Dermis microvascular lymphatic vessel endothelial cell (primary cell): ENCODE results near the gene CSE1L. TPM values are rescaled to one million over a fixed set of nuclear protein-coding genes. Genes with fewer than 3 reads are reported as not detected.
"Not testable (repeated sequence)": the region's sequence is repeated elsewhere in the genome, so short reads cannot be mapped to it uniquely, and the experiment has no call there.

Source experiments
- DNase-seq, 2 donors: peaks; one replicate each; pipeline versions ENCODE4 v3.0.0 to v3.0.0-alpha.2; 2010; ENCODE audit warnings: low read depth in 2 of 2
- total RNA-seq: library from RNA; depleted of rRNA; stranded (reverse); fragments of >200 nt; gene quantifications from 2 replicates; pipeline ENCODE4 v1.2.1, GENCODE V29; 2014

CSE1L gene
- total RNA-seq, 1 donor from 2014 or later = 82.3 TPM

DNA sequence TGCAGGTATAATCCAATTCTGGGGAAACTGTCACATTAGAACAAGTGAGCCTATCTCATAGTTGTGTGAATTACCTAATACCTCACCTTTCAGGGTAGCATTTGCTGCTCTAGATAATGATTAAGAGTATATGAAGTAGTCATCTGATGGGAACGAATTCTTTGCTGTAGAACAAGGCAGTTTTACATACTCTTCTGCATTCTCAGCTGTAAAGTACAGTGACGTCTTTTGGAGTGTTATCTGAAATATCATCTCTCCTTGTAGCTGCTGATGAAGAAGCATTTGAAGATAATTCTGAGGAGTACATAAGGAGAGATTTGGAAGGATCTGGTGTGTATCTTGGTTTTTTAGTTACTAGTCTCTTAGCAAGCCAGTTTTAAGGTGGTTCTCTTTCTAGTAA is 28.4 kb downstream of the CSE1L start:
- DNase-seq = no peak

GRCh38 chr20:49078310-49078709 is 32.2 kb downstream of the CSE1L start:
- no peak for DNase-seq

DNA sequence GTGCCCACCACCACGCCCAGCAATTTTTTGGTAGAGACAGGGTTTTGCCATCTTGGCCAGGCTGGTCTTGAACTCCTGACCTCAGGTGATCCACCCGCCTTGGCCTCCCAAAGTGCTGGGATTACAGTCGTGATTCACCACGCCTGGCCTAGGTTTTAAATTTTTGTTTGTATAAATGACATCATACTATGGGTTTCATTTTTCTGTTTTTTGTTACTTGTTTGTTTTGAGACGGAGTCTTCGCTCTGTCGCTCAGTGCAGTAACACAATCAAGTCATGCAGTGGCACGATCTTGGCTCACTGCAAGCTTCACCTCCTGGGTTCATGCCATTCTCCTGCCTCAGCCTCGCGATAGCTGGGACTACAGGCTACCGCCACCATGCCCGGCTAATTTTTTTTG is 36.2 kb downstream of the CSE1L start:
- not testable (repeated sequence) for DNase-seq

DNA sequence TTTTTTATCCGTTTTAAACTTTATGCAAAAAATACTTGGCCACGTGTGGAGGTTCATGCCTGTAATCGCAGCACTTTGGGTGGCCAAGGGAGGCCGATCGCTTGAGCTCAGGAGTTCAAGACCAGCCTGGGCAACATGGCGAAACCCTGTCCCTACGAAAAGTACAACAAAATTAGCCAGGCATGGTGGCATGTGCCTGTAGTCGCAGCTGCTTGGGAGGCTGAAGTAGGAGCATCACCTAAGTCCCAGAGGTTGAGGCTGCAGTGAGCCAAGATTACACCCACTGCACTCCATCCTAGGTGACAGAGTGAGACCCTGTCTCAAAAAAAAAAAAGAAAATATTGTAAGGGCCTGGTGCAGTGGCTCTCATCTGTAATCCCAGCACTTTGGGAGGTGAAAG is 45.0 kb downstream of the CSE1L start:
- DNase-seq = no peak

DNA sequence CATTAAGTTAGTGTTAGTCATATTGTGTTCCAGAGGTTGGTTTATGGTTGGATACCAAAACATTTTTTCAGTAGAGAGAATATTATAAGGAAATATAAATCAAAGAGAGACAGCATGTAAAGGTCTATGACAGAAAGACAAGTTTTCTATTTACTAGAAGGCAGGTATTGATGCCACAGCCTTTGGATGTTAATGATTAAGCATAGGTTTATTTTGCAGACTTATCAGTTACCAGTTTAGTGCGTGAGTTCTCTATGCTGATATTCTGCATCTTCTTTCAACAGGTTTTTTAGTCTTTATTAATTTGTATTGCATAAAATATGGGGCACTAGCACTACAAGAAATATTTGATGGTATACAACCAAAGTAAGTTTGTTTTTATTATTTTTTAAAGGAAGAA is 45.6 kb downstream of the CSE1L start:
- DNase-seq = no peak

DNA sequence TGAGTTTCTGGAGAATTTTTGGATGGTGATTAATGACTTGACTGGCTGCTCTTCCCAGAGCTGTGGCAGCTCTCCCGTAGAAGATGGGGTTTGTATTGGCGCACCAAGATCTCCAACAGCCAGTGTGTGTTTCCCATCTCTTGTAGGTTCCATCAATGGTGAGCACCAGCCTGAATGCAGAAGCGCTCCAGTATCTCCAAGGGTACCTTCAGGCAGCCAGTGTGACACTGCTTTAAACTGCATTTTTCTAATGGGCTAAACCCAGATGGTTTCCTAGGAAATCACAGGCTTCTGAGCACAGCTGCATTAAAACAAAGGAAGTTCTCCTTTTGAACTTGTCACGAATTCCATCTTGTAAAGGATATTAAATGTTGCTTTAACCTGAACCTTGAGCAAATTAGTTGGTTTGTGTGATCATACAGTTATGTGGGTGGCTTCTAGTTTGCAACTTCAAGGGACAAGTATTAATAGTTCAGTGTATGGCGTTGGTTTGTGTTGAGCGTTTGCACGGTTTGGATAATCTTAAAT is 50.2 kb downstream of the CSE1L start:
- peak in 1 of 2 donors; percentile 51 for DNase-seq

DNA sequence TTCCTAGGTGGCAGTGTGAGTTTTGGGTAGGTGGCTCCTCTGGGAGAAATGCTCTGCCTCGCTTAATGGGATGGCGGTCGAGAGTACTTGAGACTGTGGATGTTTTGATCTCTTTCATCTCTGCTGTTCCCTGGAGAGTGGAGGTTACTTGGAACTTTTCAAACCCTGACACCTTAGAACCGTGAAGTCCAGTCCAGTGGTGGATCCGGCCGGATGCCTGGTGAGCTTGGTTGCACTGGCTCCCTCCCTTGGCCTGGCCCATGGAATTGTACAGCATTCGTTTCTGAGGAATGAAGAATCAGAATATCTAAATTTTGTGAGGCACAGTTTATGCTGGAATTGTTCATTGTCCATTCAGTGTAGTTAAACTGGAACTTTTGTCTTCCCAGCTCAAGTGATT is 51.0 kb downstream of the CSE1L start:
- DNase-seq = no peak

GRCh38 chr20:49098136-49098535 is 52.0 kb downstream of the CSE1L start:
- no peak for DNase-seq

- no peak for DNase-seq
Observed at GRCh38 chr20:49099011-49099410, 52.9 kb downstream of the CSE1L start.

DNA sequence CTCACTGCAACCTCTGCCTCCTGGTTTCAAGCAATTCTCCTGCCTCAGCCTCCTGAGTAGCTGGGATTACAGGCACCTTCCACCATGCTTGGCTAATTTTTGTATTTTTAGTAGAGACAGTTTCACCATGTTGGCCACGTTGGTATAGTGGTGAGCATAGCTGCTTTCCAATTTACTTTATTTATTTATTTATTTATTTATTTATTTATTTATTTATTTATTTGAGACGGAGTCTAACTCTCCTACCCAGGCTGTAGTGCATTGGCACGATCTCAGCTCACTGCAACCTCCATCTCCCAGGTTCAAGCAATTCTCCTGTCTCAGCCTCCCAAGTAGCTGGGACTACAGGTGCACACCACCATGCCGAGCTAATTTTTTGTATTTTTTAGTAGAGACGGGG is 54.2 kb downstream of the CSE1L start:
- not testable (repeated sequence) for DNase-seq

DNA sequence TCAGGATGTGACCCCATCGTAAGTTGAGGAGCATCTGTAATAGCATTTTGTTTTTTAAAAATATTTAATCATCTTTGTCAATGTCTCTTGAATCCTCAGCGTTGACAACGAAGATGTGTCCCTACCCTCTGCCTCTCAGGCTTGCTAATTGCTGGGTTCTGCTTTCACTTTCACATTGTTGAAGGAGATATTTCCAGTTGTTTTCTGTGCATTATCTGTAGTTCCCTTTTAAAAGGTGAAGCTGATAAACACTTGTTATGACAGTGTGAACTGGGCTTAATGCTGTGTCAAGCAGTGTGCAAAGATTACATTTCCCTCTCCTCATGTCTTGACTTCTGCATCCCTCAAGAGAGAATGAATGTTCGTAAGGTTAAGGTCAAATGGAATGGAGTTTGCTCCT is 54.9 kb downstream of the CSE1L start:
- DNase-seq = no peak

GRCh38 chr20:49103019-49103418 is 56.9 kb downstream of the CSE1L start:
- DNase-seq = no peak

DNA sequence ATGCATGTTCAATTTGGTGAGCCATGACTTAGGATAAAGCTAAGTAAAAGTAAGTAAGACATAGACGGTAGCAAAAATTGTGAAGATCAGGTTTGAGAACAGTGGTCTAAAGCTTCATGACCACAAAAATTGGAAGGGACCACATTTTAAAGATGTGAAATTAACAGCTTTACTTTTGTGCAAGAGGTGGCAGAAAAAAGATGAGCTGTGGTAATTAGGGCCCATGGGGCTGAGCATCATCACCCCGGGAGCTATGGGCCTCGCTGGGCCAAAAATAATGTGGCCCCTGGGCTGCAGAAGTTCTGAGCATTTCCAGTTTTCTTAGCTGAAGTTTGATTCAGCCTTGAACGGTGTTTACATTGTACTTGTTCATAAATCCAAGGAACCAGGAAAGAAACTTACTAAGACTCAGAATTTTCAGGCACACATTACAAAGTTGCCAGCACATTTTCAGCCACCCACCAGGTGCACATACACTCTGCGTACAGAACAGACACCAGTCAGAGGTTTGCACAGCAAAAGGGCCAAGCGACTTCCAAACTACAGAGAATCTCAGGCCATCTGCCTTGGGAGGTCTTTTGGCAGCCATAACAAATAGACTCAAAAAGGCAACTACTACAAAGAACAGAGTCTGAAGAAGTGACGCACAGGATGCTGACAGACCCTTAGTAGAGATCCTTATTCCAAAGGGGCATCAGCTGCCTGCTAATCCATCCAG is 57.7 kb downstream of the CSE1L start:
- DNase-seq = no peak

DNA sequence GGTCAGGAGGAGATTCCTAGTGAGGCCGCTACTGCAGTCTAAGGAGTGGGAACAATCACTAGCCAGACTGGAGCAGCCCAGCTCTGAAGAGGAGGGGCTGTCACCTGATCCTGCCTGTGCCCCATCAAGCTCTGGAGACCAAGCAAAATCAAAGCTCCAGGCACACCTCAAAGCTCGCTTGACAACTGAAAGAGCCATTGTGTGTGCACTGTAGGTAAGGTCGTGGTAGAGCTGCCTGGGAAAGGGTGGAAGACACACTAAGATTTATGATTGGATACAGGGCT is 58.2 kb downstream of the CSE1L start:
- no peak for DNase-seq

DNA sequence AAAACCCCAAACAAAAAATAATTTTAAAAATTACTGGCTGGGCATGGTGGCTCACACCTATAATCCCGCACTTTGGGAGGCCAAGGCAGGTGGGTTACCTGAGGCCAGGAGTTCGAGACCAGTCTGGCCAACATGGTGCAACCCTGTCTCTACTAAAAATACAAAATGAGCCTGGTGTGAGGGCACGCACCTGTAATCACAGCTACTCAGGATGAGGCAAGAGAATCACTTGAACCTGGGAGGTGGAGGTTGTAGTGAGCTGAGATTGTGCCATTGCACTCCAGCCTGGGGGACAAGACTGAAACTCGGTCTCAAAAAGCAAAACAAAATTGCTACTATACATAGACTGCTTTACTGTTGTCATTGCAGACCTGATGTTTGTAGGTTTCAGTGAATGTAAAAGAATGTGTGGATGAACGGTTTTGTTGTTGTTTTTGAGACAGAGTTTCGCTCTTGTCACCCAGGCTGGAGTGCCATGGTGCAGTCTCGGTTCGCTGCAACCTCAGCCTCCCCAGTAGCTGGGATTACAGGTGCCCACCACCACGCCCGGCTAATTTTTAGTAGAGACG is 59.0 kb downstream of the CSE1L start:
- DNase-seq = not testable (repeated sequence)

DNA sequence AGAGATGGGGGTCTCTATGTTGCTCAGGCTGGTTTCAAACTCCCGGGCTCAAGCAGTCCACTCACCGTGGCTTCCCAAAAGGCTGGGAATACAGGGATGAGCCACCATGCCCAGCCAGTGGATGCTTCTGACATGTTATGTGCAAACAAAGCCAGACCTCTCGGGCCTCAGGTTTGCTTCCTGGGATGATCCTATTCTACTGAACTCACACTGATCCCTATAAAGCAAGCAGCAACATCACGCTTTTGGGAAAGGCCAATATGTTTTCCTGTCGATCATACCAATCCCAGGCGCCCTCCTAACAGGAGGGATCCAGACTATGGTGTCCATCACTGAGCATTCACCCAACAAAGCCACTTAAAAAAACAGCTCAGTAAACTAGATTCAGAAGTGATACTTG is 60.2 kb downstream of the CSE1L start:
- no peak for DNase-seq

DNA sequence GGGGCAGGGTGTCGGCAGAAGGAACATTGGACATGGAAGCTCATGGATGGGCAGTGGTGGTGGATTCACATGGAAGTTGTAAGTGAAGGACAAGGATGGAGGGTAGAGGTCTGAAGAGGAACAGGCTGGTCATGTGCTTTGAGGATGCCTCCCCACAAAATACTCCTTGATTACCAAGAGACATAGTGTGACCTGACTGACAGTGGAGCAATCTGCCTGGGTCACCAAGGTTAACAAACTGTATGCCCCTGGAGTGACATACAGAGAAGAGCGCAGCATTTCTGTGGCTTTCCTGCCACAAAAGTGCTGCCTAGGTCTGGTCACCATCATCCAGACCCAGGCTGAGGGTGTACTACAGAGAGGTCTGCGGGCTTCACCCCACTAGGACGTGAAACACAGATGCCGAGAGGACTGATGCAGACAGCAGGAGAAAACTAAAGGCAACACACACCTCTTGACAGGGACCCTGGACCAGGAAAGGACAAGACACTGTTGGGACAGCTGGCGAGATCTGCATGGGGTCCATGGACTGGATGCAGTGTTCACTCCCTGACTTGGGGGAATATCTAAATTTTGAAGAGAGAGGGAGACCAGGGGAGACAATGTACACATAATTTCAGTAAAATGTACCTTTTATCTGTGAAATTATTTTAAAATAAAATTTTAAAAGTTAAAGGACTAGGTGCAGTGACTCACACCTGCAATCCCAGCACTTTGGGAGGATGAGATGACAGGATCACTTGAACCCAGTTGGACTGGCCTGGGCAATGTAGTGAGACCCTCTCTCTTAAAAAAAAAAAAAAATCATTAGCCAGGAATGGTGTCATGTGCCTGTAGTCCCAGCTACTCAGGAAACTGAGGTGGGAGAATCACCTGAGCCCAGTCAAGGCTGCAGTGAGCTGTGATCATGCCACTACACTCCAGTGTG is 64.9 kb downstream of the CSE1L start:
- no peak for DNase-seq

- no peak for DNase-seq
Observed at GRCh38 chr20:49112596-49113274, 66.6 kb downstream of the CSE1L start.

DNA sequence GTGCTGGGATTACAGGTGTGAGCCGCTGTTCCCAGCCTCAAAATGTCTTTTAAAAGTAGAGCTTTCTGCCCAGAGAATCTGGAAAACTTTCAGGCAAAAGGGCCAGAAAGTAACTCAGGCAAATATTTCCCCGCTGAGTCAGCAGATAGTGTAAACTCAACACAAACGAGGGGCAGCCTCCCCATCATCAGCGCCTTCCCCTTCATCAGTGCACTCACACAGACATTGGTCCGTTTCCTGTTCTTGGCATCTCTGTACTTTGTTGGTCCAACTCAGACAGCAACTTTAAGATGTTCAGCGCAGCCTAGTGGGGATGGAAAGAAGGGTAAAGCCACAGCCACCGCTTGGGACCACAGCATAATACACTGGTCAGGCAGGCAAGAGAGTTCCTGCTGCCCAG is 69.5 kb downstream of the CSE1L start:
- no peak for DNase-seq

GRCh38 chr20:49118307-49118706 is 72.2 kb downstream of the CSE1L start:
- no peak for DNase-seq

DNA sequence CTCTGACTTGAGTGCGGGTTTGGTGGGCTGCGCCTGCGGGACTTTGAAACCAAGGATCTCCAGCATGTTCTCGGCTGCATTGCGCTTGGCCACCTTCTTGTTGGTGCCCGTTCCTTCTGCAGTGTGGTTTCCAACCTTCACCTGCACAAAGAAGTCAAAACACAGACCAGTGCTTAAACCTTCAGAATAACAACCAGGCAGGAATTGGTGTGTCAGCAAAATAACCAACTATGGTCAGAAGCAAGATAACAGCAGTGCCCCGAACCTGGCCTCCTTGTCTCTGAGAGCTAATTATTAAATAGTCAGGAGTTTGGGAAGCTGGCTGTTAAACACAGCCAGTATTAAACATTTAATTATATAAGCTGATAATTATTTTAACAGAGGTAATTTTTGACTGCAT is 73.9 kb downstream of the CSE1L start:
- no peak for DNase-seq

- DNase-seq = no peak
Observed at GRCh38 chr20:49122920-49123319, 76.8 kb downstream of the CSE1L start.
